WERI-Rb-1 (cell line): ENCODE results near the gene ZNF823.
A peak's percentile ranks its signal among the peaks of the same experiment; 100 is the strongest.

ENCODE experiments used
- DNase-seq: peaks from one replicate; pipeline ENCODE4 v3.0.0-alpha.2; 2020
- H3K27ac ChIP-seq: fragments of 250-450 bp; sonication (Bioruptor Pico); 2 replicates; pipeline ENCODE4 v1.5.1; 2020; ENCODE audit warnings: mild to moderate bottlenecking, moderate library complexity
- H3K27me3 ChIP-seq: fragments of 250-450 bp; sonication (Bioruptor Pico); 2 replicates; pipeline ENCODE4 v1.5.1; 2021; ENCODE audit warnings: mild to moderate bottlenecking, low read depth, moderate library complexity; ENCODE audit not compliant: insufficient read depth, severe bottlenecking
- H3K36me3 ChIP-seq: fragments of 250-450 bp; sonication (Bioruptor Pico); 2 replicates; pipeline ENCODE4 v1.5.1; 2020; ENCODE audit warnings: mild to moderate bottlenecking, moderate library complexity
- H3K4me3 ChIP-seq: 2 replicates; pipeline ENCODE4 v1.5.1; 2011; ENCODE audit warnings: low read depth, mild to moderate bottlenecking, control low read depth, low read length
- H3K9me3 ChIP-seq: fragments of 250-450 bp; sonication (Bioruptor Pico); 2 replicates; pipeline ENCODE4 v1.5.1; 2021; ENCODE audit warnings: mild to moderate bottlenecking, moderate library complexity; ENCODE audit not compliant: severe bottlenecking
- CTCF ChIP-seq: IDR thresholded peaks from 2 replicates; pipeline ENCODE4 v1.5.1; 2011; ENCODE audit warnings: low read depth, mild to moderate bottlenecking, control low read depth, inconsistent platforms, low read length

ZNF823 gene

DNA sequence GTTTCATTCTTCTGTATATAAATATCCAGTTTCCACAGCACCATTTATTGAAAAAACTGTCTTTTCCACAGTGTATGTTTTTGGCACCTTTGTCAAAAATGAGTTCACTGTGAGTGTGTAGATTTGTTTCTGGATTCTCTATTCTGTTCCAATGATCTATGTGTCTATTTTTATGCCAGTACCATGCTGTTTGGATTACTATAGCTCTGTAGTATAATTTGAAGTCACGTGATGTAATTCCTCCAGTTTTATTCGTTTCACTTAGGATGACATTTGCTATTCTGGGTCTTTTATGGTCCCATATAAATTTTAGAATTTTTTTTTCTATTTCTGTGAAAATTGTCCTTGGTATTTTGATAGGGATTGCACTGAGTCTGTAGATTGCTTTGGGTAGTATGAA, 11.0 kb upstream of the ZNF823 start:
- DNase-seq, result no peak
- Histone ChIP-seq H3K27me3 (no peaks in the 10 kb centered on the region), H3K4me3 (no peak overlapping the region), H3K36me3 (no peaks in the 10 kb centered on the region), H3K27ac (no peak overlapping the region), H3K9me3 (peaks cover 12% of the 10 kb centered on the region)
- TF ChIP-seq CTCF, result no peak

GRCh38 chr19:11747277-11747676, 8.5 kb upstream of the ZNF823 start:
- TF ChIP-seq CTCF, result no peak
- Histone ChIP-seq H3K27ac (no peak overlapping the region), H3K27me3 (no peaks in the 10 kb centered on the region), H3K9me3 (peaks cover 8% of the 10 kb centered on the region), H3K4me3 (no peak overlapping the region), H3K36me3 (no peaks in the 10 kb centered on the region)
- no peak for DNase-seq

GRCh38 chr19:11745869-11746268, 7.1 kb upstream of the ZNF823 start:
- TF ChIP-seq CTCF, result no peak
- H3K27ac ChIP-seq, result no peak overlapping the region
- H3K9me3 ChIP-seq, result peaks cover 8% of the 10 kb centered on the region
- H3K36me3 ChIP-seq, result no peaks in the 10 kb centered on the region
- no peak for DNase-seq
- no peaks in the 10 kb centered on the region for H3K27me3 ChIP-seq
- H3K4me3 ChIP-seq, result no peak overlapping the region

- Histone ChIP-seq H3K36me3 (no peaks in the 10 kb centered on the region), H3K4me3 (peak overlapping the region; percentile 91), H3K27me3 (no peaks in the 10 kb centered on the region), H3K9me3 (no peaks in the 10 kb centered on the region), H3K27ac (peak overlapping the region; percentile 80)
- peak; percentile 36 for DNase-seq
- 0 out of 2 replicates have a peak, but pooled peaks have one; percentile 5 for TF ChIP-seq CTCF
These were observed 591 bp downstream of the ZNF823 start for GRCh38 chr19:11737964-11738745.

- Histone ChIP-seq H3K27me3 (no peaks in the 10 kb centered on the region), H3K36me3 (no peaks in the 10 kb centered on the region), H3K4me3 (no peak overlapping the region), H3K27ac (no peak overlapping the region), H3K9me3 (no peaks in the 10 kb centered on the region)
- TF ChIP-seq CTCF, result no peak
- peak; percentile 9 for DNase-seq
These were observed 2.0 kb downstream of the ZNF823 start for GRCh38 chr19:11736696-11737095.

GRCh38 chr19:11735375-11735774, 3.4 kb downstream of the ZNF823 start:
- TF ChIP-seq CTCF, result no peak
- H3K9me3 ChIP-seq, result no peaks in the 10 kb centered on the region
- DNase-seq, result no peak
- H3K4me3 ChIP-seq, result no peak overlapping the region
- H3K27ac ChIP-seq, result no peak overlapping the region
- no peaks in the 10 kb centered on the region for H3K27me3 ChIP-seq
- H3K36me3 ChIP-seq, result no peaks in the 10 kb centered on the region
